Smooth muscle cell (in vitro differentiated cells): Measurements from ENCODE around the gene CCDC12. TPM values are rescaled to one million over a fixed set of nuclear protein-coding genes. Genes with fewer than 3 reads are reported as not detected.

Experiments
- DNase-seq: peaks from one replicate; lab custom pipeline; 2025; ENCODE audit not compliant: unreplicated experiment; lab: John Stamatoyannopoulos, UW
- H2AFZ ChIP-seq: fragments of 200-600 bp; sonication (generic); 2 replicates; pipeline ENCODE4 v1.6.0; 2016; ENCODE audit warnings: antibody characterized with exemption, low read depth, mild to moderate bottlenecking
- H3F3A ChIP-seq: fragments of 200-600 bp; sonication (generic); 2 replicates; pipeline ENCODE4 v1.6.0; 2017; ENCODE audit warnings: antibody characterized with exemption, low read depth
- H3K27ac ChIP-seq: fragments of 200-600 bp; sonication (generic); 2 replicates; pipeline ENCODE4 v1.5.1; 2016; ENCODE audit warnings: low read depth, mild to moderate bottlenecking
- H3K27me3 ChIP-seq: fragments of 200-600 bp; sonication (generic); 2 replicates; pipeline ENCODE4 v1.6.1; 2016; ENCODE audit warnings: low read depth, mild to moderate bottlenecking
- H3K36me3 ChIP-seq: fragments of 200-600 bp; sonication (generic); 2 replicates; pipeline ENCODE4 v1.5.1; 2016; ENCODE audit warnings: low read depth
- H3K4me1 ChIP-seq: fragments of 200-600 bp; sonication (generic); 2 replicates; pipeline ENCODE4 v1.5.1; 2016; ENCODE audit warnings: low read depth
- H3K4me2 ChIP-seq: fragments of 200-600 bp; sonication (generic); 2 replicates; pipeline ENCODE4 v1.6.0; 2016; ENCODE audit warnings: mild to moderate bottlenecking
- H3K4me3 ChIP-seq: fragments of 200-600 bp; sonication (generic); 2 replicates; pipeline ENCODE4 v1.5.1; 2016; ENCODE audit warnings: mild to moderate bottlenecking
- H3K79me2 ChIP-seq: fragments of 200-600 bp; sonication (generic); 2 replicates; pipeline ENCODE4 v1.6.0; 2016; ENCODE audit warnings: low read depth, mild to moderate bottlenecking
- H3K9ac ChIP-seq: fragments of 200-600 bp; sonication (generic); 2 replicates; pipeline ENCODE4 v1.6.0; 2016; ENCODE audit warnings: low read depth
- H3K9me3 ChIP-seq: fragments of 200-600 bp; sonication (generic); replicated peaks from 2 replicates; pipeline ENCODE4 v1.5.1; 2016; ENCODE audit warnings: low read depth
- H4K20me1 ChIP-seq: fragments of 200-600 bp; sonication (generic); 2 replicates; pipeline ENCODE4 v1.6.0; 2016; ENCODE audit warnings: low read depth
- WGBS: methylation state at CpG from one replicate; pipeline ENCODE4 v1.1.7; 2016; ENCODE audit warnings: low lambda C conversion rate; 5-methylcytosine and 5-hydroxymethylcytosine counted together
- polyA plus RNA-seq: library from polyadenylated mRNA; unstranded; fragments of >200 nt; fragmentation: Nextera tagmentation; extraction: Ambion mirVana; gene quantifications from 2 replicates; pipeline ENCODE4 v1.2.1, GENCODE V29; 2016
- total RNA-seq: library from RNA; depleted of rRNA; stranded (reverse); fragments of >200 nt; gene quantifications from 2 replicates; pipeline ENCODE4 v1.2.3, GENCODE V29; 2014
- TF ChIP-seq, protein P1 (sequence below): fragments of 200-600 bp; sonication (generic); IDR thresholded peaks from 2 replicates; pipeline ENCODE4 v1.5.1; 2017; ENCODE audit warnings: borderline replicate concordance, mild to moderate bottlenecking, antibody characterized with exemption; ENCODE audit not compliant: insufficient read depth, poor library complexity, severe bottlenecking

CCDC12 gene
- total and polyA plus RNA-seq, 2 experiments from 2014 or later, result 23.9 to 52.4 TPM

DNA sequence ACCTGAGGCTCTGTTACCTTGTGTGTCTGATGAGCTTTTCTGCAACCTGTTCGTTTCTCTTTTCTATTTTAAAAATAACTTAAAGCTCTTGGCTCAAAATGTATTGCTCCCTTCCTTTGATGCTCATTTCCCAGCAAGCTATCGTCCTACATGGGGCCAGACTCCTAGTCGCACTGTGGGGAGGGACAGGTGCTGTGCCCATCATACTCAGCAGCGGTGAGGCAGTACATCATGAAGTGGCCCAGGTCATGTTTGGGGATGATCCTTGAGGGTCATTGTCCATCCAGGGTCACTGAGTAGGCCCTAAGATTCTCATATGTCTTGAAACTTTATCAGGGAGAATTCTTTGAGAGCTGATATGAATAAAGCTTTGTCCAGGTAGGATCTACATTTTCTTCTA, 57.9 kb downstream of the CCDC12 start:
- Histone ChIP-seq H3K36me3 (peaks cover 10% of the 10 kb centered on the region), H4K20me1 (peaks cover 11% of the 10 kb centered on the region), H3F3A (no peaks in the 10 kb centered on the region), H3K4me2 (no peak overlapping the region), H3K9me3 (peaks cover 6% of the 10 kb centered on the region), H2AFZ (no peak overlapping the region), H3K27ac (no peak overlapping the region), H3K79me2 (no peaks in the 10 kb centered on the region), H3K4me3 (no peak overlapping the region), H3K27me3 (no peaks in the 10 kb centered on the region), H3K4me1 (no peaks in the 10 kb centered on the region), H3K9ac (no peak overlapping the region)
- TF ChIP-seq, protein P1, sequence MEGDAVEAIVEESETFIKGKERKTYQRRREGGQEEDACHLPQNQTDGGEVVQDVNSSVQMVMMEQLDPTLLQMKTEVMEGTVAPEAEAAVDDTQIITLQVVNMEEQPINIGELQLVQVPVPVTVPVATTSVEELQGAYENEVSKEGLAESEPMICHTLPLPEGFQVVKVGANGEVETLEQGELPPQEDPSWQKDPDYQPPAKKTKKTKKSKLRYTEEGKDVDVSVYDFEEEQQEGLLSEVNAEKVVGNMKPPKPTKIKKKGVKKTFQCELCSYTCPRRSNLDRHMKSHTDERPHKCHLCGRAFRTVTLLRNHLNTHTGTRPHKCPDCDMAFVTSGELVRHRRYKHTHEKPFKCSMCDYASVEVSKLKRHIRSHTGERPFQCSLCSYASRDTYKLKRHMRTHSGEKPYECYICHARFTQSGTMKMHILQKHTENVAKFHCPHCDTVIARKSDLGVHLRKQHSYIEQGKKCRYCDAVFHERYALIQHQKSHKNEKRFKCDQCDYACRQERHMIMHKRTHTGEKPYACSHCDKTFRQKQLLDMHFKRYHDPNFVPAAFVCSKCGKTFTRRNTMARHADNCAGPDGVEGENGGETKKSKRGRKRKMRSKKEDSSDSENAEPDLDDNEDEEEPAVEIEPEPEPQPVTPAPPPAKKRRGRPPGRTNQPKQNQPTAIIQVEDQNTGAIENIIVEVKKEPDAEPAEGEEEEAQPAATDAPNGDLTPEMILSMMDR, result no peak
- DNase-seq, result no peak
- 96% methylated on average over 4 of the region's 4 CpGs for WGBS

DNA sequence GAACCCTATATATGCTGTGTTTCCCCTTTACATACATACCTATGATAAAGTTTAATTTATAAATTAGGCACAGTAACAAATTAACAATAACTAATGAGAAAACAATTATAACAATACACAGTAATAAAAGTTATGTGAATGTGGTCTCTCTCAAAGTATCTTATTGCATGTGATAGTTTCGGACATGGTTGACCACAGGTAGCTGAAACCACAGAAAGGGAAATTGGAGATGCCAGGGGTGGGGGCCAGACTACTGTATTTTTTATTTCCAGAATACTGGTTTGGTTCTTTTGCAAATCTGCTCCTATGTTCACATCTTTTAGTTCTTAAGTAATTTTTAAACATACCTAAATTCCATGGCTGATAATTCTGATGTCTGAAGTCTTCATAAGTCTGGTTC, 58.3 kb downstream of the CCDC12 start:
- WGBS, result 97% methylated on average over 1 of the region's 1 CpG
- DNase-seq, result no peak
- H3K27me3 ChIP-seq, result no peaks in the 10 kb centered on the region
- TF ChIP-seq, protein P1, result no peak
- no peak overlapping the region for H3K27ac ChIP-seq
- no peak overlapping the region for H3K9ac ChIP-seq
- H3K4me1 ChIP-seq, result no peaks in the 10 kb centered on the region
- H3K36me3 ChIP-seq, result peaks cover 10% of the 10 kb centered on the region
- H3K9me3 ChIP-seq, result peaks cover 6% of the 10 kb centered on the region
- no peaks in the 10 kb centered on the region for H3K79me2 ChIP-seq
- no peak overlapping the region for H3K4me2 ChIP-seq
- no peak overlapping the region for H3K4me3 ChIP-seq
- H2AFZ ChIP-seq, result no peak overlapping the region
- no peaks in the 10 kb centered on the region for H3F3A ChIP-seq
- peaks cover 7% of the 10 kb centered on the region for H4K20me1 ChIP-seq

DNA sequence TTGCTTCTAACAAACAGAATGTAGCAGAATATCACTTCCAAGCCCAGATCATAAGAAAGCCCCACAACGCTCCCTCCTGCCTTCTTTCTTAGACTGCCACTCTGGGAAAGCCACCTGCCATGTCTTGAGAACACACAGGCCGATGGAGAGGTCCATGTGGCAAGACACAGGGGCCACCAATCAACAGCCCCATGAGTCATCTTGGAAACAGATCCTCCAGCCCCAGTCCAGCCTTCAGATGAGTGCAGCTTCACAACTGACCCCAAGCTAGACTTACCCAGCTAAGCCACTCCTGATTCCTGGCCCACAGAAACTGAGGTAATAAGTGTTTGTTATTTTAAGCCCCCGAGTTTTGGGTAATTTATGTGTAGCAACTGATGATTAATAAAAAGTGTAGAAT, 59.3 kb downstream of the CCDC12 start:
- Histone ChIP-seq H3K36me3 (peaks cover 10% of the 10 kb centered on the region), H3K4me1 (no peaks in the 10 kb centered on the region), H3K27me3 (no peaks in the 10 kb centered on the region), H4K20me1 (no peaks in the 10 kb centered on the region), H2AFZ (no peak overlapping the region), H3K79me2 (no peaks in the 10 kb centered on the region), H3K27ac (no peak overlapping the region), H3K9me3 (peaks cover 6% of the 10 kb centered on the region), H3K4me2 (no peak overlapping the region), H3F3A (no peaks in the 10 kb centered on the region), H3K9ac (no peak overlapping the region), H3K4me3 (no peak overlapping the region)
- no peak for DNase-seq
- TF ChIP-seq, protein P1, result no peak
- WGBS, result 100% methylated on average over 3 of the region's 3 CpGs

DNA sequence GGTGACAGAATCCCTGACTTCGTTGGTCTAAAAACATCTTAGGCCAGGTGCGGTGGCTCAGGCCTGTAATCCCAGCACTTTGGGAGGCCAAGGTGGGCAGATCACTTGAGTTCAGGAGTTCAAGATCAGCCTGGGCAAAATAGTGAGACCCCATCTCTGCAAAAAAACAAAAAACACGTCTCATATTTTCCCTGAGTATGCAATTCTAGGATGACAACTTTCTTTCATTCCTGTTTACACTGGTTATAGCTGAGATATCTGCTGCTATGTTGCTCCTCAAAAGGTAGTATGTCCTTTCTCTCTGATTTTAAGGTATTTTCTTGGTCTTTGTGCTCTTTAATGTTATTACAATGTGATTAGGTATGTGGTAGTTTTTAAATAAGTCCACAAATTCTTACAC, 59.7 kb downstream of the CCDC12 start:
- Histone ChIP-seq H2AFZ (no peak overlapping the region), H4K20me1 (no peaks in the 10 kb centered on the region), H3K9me3 (peaks cover 6% of the 10 kb centered on the region), H3K4me2 (no peak overlapping the region), H3K4me3 (no peak overlapping the region), H3F3A (no peaks in the 10 kb centered on the region), H3K9ac (no peak overlapping the region), H3K4me1 (no peaks in the 10 kb centered on the region), H3K27me3 (no peaks in the 10 kb centered on the region), H3K79me2 (no peaks in the 10 kb centered on the region), H3K27ac (no peak overlapping the region), H3K36me3 (peaks cover 10% of the 10 kb centered on the region)
- TF ChIP-seq, protein P1, result no peak
- no peak for DNase-seq
- 97% methylated on average over 3 of the region's 3 CpGs for WGBS
